ENCODE results near the gene MRPS7.

DNA sequence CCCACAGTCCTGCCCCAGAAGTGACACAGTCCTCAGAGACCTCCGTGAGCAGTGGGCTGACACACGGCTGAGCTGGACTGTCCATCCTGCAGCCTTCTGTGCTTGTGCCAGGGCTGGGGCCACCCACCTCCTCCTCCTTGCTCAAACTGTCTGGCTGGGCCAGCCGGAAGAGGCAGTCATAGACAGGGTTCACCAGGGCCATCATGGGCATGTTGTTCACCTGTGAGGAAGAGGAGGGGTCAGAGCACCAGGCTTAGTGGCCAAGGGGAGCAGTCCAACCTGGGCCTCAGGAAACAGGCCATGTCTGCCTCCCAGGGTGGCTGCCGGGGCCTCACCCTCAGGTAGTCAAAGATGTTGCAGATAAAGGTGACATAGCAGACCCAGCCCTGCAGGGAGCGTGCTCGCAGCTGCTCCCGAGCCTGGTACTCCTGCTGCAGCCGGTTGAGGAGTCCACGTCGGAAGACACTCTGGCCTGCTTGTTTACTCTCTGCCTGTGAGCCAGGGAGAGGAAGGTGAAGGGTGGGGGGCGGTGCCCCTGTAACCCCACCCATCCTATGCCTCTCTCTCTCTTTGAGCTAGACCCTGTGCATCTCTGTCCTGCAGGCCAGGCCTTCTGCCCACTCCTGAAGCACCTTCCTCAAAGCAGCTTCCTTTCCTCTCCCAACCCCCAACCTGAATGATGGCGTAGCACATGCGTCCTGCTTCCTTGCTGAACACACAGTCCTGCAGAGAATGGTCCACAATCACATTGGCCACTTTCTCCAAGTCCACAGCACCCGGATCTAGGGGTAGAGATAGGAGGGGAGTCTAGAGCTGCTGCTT, 5.9 kb downstream of the MRPS7 start:
- TF ChIP-seq, protein P1, sequence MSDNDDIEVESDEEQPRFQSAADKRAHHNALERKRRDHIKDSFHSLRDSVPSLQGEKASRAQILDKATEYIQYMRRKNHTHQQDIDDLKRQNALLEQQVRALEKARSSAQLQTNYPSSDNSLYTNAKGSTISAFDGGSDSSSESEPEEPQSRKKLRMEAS (IDR thresholded peaks at IDR 0.05): no peak
- TF ChIP-seq TEAD4 (IDR thresholded peaks at IDR 0.05) (no peak), TAF1 (IDR thresholded peaks at IDR 0.05; ENCODE audit: low read depth) (no peak), EGR1 (IDR thresholded peaks at IDR 0.05) (no peak)
- TF ChIP-seq, protein P2, sequence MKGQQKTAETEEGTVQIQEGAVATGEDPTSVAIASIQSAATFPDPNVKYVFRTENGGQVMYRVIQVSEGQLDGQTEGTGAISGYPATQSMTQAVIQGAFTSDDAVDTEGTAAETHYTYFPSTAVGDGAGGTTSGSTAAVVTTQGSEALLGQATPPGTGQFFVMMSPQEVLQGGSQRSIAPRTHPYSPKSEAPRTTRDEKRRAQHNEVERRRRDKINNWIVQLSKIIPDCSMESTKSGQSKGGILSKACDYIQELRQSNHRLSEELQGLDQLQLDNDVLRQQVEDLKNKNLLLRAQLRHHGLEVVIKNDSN (IDR thresholded peaks at IDR 0.05): no peak
